Stimulated activated CD4-positive, alpha-beta T cell treated with anti-CD3 and anti-CD28 coated beads, Interleukin-4, amount 100 ng/mL, for 1 hour (primary cell): ENCODE measurements around the gene P3H2.

Experiments used
- DNase-seq: peaks from one replicate; pipeline ENCODE4 v3.0.0-alpha.2; 2020

P3H2 gene

DNA sequence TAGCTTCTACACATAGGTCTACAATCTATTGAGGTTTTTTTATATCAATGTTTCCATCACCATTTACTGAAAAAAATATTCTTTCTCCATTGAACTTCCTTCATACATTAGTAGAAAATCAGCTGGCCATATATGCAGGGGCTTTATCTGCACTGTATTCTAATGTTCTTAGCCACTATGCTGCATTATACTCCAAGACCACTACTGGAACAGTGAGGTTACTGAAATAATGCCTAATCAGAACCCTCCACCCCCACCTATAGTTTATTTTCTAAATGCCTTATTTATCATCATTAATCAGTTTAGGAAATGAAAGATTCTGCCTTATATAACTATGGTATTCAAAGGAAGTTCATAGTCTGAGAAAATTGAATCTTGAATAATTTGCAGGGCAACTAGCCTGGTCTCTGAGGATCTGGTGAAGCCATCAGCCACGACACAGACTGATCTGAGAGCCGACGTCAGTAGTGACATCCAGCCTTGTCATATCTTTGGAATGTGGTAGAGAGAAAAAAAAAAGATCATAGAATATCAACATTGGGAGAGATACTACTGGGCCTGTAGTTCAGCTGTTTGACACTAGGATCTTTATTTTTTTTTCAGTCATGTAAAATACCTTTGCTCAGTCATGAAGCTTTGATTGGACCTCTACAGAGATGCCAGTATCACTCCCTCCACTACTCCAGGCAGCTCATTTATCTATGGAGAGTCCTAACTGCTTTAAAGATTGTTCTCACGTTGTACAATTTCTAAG, 66.6 kb downstream of the P3H2 start:
- no peak for DNase-seq

- no peak for DNase-seq
Measured at GRCh38 chr3:190051641-190052040, 69.1 kb downstream of the P3H2 start.

DNA sequence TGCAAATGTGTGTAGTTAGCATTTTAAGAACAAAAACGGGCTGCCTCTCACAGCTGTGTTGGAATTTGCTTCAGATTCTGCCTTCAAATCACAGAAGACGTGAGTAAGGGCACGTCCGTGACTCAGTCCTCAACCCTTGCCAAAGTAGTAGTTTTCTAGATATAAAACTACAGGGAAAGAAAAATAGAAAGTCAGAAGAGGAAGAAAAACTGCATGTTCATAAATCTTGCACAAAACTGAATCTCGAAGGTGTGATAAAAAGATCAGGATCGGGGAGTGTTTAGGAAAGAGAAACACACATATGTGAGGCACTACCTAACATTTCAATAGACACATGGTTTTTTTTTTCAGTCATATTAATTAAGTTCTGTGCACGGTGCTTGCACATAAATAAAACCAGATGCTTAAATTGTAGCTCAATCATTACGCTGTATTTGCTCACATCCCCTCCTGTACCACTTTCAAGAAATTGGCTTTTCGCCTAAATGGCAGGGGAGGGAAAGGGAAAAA, 71.7 kb downstream of the P3H2 start:
- no peak for DNase-seq

DNA sequence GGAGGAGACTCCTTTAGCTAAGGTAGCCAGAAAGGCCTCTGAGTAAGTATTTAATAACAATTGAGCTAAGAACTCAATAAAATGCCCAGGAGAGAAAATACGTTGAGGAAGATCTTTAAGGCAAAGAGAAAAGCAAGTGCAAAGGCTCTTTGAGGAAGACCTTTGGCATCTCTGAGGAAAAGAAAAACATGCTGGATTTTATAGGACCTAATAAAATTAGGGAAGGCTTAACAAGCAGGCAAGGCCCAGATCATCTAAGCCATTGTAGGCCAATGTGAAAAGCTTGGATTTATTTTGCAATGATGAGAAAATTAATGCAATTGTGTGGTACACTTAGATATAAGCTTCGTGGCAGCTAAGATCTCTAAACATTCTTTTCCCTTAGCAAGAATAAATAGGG, 75.7 kb downstream of the P3H2 start:
- DNase-seq = no peak

GRCh38 chr3:190044142-190044541, 76.6 kb downstream of the P3H2 start:
- DNase-seq = no peak

DNA sequence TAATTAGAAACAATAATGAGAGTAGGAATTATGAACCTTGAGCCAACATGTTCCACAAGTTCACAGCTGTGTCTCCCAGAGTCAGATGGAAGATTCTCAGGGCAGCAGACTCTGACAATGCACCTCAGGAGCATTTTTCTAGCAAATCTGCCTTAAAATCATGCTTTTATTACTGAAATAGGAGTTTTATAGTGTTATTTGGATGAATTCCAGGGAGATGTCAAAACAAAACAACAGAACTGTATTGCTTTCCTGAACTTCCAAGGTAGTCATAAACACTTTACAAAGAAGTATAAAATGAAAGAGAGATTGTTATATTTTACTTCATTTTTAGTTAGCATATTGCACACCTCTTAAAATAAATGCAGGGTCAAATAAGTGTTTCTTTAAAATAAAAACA, 77.0 kb downstream of the P3H2 start:
- no peak for DNase-seq

DNA sequence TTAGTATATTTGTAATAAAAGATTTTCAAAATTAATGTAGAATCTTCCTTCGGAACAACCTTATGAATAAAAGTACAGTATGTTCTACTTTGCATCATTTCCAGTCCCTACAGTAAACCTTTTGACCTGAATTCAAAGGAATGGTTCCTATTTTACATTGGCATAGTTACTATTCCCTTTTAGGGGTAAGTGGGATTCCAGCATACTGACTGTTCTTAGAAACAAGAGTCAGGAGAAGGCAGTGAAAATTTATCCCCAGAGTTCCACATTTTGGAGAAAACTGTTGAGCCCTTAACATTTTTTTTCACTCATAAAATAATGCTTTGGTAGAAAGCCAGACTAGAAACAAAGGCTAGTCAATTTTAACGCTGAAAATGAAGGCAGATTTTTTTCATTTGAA, 78.1 kb downstream of the P3H2 start:
- no peak for DNase-seq

DNA sequence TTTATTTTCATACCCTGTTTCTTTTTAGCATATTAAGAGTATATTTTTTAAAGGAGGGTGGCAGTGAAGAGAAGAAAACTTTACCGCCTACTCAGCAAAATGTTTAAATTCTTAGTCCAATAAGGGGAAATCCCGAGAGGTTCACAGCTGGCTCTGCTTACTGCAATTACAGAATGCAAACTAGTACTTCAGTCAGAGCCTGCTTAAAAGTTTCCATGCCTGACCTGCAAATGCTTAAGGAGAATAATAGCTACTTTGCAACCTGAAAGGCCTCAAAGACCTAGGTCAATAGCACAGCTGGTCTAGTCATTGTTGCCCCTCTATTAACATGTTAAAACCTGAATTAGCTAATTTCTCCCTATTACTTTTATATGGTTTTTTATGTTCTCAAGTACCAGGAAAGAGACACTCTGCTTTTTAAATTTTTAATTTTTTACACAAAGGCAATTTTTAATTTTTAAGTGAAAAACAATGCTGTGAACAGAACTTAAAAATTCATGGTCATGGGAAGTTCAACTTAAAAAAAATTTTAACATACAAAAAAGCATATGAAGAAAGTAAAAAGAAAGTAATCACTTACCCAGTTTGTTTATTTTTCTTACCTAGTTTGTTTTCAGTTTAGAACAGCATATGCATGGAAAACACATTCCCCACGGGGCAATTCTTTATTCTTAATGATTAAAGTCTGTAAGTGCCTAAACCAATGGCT, 79.2 kb downstream of the P3H2 start:
- DNase-seq = no peak

DNA sequence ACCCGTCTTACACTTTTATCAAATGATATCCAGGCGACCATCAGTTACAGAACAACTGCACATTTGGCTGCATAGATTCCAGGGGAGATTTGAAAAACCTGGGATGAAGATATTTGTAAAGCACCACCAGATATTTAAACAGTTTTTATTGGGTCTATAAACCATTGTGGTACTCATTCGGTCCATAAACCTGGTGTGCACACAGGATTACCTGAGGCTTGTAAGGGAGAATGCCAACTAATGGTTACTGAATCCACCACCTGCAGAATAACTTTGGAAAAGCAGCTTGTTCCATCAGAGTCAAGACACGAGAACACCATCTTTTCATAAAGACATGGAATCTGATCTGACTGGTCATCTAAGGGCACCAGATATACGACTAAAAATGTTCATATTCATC, 80.6 kb downstream of the P3H2 start:
- no peak for DNase-seq

DNA sequence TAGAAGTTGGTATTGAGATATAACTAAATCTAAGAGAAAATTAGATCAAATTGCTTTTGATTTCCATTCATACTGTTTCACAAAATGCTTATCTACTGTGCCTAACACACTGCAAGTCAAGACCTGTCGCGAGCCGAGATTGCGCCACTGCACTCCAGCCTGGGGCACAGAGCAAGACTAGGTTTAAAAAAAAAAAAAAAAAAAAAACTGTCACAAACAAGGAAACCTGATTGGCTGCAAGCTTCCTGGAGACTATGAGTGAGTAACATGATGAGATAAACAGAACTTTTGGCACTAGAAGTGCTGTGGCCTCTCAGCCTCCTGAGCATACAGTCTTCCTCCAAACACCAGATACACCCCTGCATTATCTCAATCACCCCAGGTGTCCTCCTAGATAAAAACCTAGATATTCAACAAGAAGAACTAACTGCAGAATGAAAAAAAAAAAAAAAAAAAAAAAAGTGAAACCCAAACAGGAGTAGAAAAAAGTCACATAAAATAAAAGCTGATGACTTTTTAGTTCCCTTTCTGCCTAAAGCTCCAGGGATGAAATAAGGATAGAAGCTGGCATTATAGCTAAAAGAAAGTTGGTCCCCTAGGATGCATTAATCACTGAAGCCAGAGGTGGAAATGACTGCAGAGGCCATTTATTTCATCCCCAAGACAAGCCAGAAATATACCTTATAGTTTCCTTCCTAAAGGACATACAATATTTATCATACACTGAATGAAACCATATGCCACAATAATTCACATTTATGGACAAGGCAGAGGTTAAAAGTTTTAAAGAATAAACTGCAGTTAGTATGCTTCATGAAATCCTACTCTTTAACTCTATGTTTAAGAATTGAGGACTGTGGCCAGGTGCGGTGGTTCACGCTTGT, 82.4 kb downstream of the P3H2 start:
- no peak for DNase-seq

GRCh38 chr3:190036631-190037030, 84.1 kb downstream of the P3H2 start:
- no peak for DNase-seq

DNA sequence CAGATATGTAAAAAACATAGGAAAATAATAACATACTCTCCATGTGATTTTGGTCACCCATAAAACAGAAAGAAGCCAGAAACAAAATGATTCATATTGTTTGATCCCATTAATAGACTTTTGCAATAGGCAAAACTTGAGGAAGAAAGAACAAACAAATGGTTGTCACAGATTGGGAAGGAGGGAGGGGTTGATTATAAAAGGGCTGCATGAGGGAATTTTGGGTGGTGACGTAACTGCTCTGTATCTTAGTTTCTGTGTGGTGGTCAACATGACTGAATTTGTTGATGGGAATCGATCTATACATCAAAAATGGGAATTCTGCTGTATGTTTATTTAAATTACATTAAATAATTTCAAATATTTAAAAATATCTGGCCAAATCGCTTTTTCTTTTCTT, 86.3 kb downstream of the P3H2 start:
- no peak for DNase-seq

DNA sequence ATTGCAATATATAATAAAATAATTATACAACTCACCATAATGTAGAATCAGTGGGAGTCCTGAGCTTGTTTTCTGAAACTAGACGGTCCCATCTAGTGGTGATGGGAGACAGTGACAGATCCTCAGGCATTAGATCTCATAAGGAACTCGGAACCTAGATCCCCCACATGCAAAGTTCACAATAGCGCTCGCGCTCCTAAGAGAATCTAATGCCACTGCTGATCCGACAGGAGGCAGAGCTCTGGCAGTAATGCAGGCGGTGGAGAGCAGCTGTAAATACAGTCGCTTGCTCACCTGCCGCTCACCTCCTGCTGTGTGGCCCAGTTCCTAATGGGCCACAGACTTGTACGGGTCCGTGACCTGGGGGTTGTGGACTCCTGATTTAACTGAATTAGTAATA, 87.8 kb downstream of the P3H2 start:
- DNase-seq = no peak

DNA sequence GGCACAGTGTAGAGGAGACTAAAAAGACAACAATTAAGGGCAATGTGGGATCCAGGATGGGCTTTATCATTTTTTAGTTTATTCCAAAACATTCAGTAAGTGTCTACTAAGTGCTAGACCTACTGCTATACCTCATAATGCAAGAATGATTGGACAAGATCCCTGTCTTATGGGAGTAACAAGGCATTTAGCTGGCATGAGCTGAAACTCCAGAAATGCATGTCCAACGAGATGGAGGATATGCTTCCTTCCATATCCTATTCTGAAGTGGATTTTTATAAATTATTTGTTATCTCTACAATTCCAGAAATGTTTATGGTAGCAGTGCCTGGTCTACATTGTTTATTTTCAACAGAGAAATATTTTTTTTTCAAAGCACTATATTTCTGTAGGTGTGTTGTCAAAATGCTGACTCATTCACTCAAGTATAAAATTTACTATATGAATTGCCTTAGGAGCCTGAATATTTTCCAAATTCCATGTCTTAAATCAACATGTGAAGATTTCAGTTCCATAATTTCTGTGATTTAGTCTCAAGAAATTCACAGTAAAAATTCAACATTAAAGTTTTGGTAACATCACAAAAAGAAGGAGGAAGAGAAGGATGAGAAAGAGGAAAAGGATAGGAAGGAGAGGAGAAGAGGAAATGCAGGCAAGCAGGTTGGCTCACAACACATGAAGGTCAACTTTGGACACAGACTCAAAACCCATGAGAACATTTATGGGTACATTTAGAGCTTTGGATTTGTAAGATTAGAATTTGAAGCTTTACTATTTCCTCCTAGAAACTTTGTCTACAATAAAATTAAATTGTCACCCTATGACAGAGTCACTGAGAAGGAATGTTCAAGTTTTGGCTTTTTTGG, 88.6 kb downstream of the P3H2 start:
- no peak for DNase-seq

DNA sequence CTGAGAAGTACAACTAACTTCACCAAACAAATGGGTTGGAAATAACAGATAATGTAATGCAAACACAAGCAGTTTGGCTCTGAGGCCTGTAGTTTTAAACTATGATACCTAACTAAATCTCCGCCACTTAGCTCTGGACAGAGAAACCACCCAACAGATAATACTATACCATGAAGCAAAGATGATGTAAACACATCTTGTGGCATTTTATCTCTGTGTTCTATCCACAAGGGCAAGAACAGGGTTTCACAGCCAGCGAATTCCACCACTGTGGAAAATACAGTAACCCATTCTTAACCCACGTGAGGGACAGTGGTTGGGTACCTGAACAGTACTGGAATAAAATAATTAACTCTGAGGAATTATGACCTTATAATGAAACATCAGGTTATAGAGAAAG, 93.6 kb downstream of the P3H2 start:
- no peak for DNase-seq

DNA sequence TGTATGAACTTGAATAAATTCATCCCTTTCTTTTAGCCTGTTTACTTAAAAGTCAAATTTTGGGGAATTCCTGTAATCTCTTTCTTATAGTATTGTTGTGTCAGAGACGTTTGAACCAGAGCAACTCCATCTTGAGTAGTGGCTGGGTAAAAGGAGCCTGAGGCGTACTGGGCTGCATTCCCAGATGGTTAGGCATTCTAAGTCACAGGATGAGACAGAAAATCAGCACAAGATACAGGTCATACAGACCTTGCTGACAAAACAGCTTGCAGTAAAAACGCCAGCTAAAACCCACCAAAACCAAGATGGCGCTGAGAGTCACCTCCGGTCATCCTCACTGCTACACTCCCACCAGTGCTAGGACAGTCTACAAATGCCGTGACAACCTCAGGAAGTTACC, 94.5 kb downstream of the P3H2 start:
- no peak for DNase-seq

GRCh38 chr3:190024912-190025311, 95.8 kb downstream of the P3H2 start:
- no peak for DNase-seq

- DNase-seq = no peak
Measured at GRCh38 chr3:190019844-190020243, 100.9 kb downstream of the P3H2 start.

- no peak for DNase-seq
Measured at GRCh38 chr3:190019006-190019405, 101.7 kb downstream of the P3H2 start.

DNA sequence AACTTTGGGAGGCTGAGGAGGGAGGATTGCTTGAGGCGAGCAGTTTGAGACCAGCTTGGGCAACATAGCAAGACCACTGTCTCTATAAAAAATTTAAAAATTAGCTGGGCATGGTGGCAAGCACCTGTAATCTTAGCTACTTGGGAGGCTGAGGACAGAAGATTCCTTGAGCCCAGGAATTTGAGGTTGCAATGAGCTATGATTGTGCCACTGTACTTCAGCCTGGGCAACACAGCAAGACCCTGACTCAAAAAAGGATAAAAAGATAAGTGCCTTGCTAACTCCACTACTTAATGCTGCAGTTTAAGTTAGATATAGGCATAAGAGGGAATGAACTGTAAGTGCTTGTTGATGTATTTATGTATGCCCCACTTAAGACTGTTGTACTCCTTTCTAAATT, 102.2 kb downstream of the P3H2 start:
- DNase-seq = no peak

- no peak for DNase-seq
Measured at GRCh38 chr3:190017521-190018288, 103.0 kb downstream of the P3H2 start.

GRCh38 chr3:190016966-190017365, 103.7 kb downstream of the P3H2 start:
- DNase-seq = no peak
